Measurements from ENCODE around the gene EHD4. TPM values are rescaled to one million over a fixed set of nuclear protein-coding genes. Genes with fewer than 3 reads are reported as not detected.
A peak's percentile ranks its signal among the peaks of the same experiment; 100 is the strongest.

Gene EHD4
- total RNA-seq, 1 experiment from 2014 or later, result 20.8 TPM

DNA sequence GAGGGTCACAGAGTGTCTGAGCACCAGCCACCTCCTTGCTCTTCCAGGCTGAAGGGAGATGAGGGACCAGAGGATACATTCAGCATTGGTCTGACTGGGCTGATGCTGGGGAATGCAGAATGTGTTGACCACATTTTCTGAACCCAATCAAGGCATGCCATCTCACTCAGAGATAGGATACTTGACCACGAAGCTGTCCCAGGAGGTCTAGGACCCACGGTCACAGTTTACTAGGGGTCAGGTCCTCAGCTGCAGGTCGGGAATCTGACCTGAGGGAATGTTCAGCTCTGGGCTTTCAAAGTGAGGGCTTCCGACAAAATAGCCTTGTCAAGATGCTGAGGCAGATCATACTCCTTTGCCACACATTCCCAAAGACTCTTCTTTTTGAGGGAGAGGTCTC is 28.9 kb upstream of the EHD4 start:
- H3K27ac ChIP-seq, result no peak overlapping the region
- no peaks in the 10 kb centered on the region for H3K4me1 ChIP-seq
- no peak overlapping the region for H3K4me3 ChIP-seq
- H3K9me3 ChIP-seq (replicated peaks), result no peaks in the 10 kb centered on the region
- H3K27me3 ChIP-seq, result peaks cover 3% of the 10 kb centered on the region; the same call in 1 of the 2 replicates
- no peak for DNase-seq
- H3K36me3 ChIP-seq, result no peaks in the 10 kb centered on the region

DNA sequence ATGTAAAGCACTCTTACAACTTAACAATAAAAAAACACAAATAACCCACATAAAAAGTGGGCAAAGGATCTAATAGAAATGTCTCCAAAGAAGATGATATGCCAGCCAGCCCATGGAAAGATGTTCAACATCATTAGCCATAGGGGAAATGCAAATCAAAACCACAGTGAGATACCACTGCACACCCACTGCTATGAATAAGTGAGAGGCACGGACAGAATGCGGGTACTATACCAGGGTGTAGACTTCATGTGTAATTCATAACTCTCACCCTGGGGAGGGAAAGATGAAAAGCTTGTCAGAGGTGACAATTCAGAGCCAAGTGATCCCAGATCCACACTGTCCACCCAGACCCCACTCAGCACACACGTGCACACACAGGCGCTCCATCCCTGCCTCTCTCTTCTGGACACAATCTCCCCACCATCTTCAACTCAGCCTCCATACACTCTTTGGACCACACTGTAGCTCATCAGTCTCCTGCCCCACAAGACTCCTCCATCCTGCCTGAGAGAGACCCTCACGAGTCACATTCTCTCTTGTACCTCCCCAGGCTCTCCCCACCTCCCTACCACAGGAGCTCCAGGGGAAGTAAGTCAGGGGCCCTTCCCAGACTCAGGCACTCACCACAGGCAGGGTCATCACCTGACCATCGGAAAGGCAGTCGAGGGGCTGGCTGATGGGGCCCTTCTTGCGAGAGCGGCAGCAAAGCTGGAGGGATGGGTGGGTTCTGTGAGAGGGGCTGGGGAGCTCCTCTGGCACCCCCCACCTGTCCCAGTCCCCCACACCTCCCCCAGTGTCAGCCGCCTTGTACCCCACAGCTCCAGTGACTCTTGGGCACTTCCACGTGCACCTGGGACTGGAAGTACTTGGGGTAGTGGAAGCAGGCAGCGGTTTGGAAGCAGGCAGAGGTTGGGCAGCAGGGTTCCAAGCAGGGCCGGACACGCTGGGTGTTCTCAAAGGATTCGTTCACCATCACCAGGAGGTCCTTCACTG is 27.2 kb upstream of the EHD4 start:
- H3K27me3 ChIP-seq, result peaks cover 3% of the 10 kb centered on the region; the same call in 1 of the 2 replicates
- no peaks in the 10 kb centered on the region for H3K9me3 ChIP-seq (replicated peaks)
- DNase-seq, result no peak

DNA sequence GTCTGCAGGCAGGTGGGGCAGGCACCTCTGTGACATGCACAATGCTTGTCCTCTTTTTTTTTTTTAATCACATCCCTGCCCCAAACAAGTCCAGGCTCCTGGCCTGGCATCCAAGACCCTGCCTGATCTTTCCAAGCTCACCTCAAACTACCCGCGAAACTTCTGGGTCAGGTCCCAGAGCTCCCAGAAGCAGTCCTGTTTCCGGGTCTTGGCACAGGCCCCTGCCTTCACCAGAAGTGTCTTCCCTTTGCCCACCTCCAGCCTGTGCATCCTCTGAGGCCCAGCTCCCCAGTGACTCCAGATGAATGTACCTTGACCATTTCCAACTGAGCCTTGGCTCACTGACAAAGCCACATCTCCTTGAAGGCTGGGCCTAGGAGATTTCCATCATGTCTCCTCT is 25.5 kb upstream of the EHD4 start:
- Histone ChIP-seq H3K4me3 (no peak overlapping the region), H3K27ac (no peak overlapping the region), H3K27me3 (peaks cover 3% of the 10 kb centered on the region; the same call in 1 of the 2 replicates), H3K9me3 (replicated peaks) (no peaks in the 10 kb centered on the region), H3K4me1 (peaks cover 4% of the 10 kb centered on the region; the same call in 1 of the 2 replicates), H3K36me3 (no peaks in the 10 kb centered on the region)
- no peak for DNase-seq

More for the DNA sequence above, 27.2 kb upstream of the EHD4 start:
- Histone ChIP-seq H3K27ac (no peak overlapping the region), H3K4me1 (no peaks in the 10 kb centered on the region), H3K4me3 (no peak overlapping the region), H3K36me3 (no peaks in the 10 kb centered on the region)

DNA sequence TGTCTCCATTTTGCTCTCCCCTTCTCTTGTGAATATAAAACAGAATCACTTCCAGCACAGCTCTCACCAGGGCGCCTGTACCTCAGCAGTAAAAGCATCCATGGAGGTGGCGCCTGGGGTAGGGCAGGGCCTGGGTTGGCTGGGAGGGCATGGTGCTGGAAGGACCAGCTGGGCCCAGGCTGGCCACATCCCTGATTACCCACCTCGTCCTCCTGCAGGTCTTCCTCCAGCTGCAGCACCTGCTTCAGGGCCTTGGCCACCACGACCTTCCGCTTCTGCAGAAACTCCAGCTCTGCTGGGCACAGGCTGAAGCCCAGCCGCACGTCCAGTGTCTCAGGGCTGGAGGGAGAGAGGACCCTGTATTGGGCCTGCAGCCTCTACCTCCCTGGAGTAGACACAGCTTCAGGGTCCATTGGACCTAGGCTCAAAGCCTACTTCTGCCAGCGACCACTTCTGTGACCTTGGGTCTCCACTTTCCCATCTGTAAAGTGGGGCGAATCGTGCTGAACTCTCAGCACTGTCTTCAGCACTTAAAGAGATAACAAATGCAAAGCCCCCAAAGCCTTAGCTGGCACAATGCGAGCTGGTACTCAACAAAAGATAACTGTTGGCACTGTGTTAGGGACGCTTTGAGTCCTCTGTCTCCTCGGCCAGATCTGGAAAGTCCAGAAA is 24.7 kb upstream of the EHD4 start:
- Histone ChIP-seq H3K4me3 (no peak overlapping the region), H3K27ac (no peak overlapping the region), H3K9me3 (replicated peaks) (no peaks in the 10 kb centered on the region), H3K27me3 (peaks cover 3% of the 10 kb centered on the region; the same call in 1 of the 2 replicates), H3K4me1 (peaks cover 4% of the 10 kb centered on the region; the same call in 1 of the 2 replicates), H3K36me3 (no peaks in the 10 kb centered on the region)
- no peak for DNase-seq

DNA sequence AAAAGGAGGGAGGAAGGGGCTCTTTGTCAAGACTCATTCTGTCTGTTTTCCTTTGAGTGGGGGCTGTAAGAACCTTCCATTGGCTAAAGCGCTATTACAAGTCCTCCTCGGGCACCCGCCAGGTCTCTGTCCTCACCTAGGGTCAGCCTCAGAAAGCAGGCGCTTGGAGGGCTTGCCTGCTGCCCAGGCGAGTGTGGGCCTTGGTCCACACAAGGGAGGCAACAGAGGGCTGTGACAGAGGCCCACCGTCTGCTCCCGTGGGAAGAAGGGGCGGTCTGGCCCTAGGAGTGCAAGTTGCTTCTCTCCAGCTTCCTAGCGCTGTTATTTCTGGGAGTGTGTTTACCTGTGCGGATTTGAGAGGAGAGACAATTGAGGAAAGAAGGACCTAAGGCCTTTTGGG is 24.0 kb upstream of the EHD4 start:
- DNase-seq, result no peak

DNA sequence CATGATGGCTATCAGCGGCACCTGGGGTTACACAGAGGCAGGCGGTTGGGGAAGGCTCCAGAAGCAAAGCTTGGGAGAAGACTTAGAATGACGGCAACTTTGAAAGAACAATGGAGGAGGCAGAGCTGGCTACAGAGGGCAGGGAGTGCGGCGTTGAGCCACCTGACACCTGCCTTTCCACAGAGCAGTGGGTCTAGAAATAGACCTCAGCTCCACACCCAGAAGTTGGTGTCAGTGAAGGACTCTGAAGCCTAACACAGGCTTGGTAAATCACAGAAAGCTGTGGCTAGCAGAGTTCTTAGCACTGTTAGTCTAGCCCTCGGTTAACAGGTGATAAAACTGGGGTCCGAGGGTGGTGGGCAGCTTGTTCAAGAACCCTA is 23.1 kb upstream of the EHD4 start:
- Histone ChIP-seq H3K9me3 (replicated peaks) (no peaks in the 10 kb centered on the region), H3K4me3 (no peak overlapping the region), H3K27me3 (no peaks in the 10 kb centered on the region), H3K36me3 (no peaks in the 10 kb centered on the region), H3K4me1 (peaks cover 4% of the 10 kb centered on the region; the same call in 1 of the 2 replicates), H3K27ac (no peak overlapping the region)
- DNase-seq, result no peak

More for the DNA sequence above, 24.0 kb upstream of the EHD4 start:
- H3K4me1 ChIP-seq, result peaks cover 4% of the 10 kb centered on the region; the same call in 1 of the 2 replicates
- no peaks in the 10 kb centered on the region for H3K9me3 ChIP-seq (replicated peaks)
- no peaks in the 10 kb centered on the region for H3K36me3 ChIP-seq
- H3K27me3 ChIP-seq, result peaks cover 3% of the 10 kb centered on the region; the same call in 1 of the 2 replicates
- H3K27ac ChIP-seq, result no peak overlapping the region
- H3K4me3 ChIP-seq, result no peak overlapping the region

DNA sequence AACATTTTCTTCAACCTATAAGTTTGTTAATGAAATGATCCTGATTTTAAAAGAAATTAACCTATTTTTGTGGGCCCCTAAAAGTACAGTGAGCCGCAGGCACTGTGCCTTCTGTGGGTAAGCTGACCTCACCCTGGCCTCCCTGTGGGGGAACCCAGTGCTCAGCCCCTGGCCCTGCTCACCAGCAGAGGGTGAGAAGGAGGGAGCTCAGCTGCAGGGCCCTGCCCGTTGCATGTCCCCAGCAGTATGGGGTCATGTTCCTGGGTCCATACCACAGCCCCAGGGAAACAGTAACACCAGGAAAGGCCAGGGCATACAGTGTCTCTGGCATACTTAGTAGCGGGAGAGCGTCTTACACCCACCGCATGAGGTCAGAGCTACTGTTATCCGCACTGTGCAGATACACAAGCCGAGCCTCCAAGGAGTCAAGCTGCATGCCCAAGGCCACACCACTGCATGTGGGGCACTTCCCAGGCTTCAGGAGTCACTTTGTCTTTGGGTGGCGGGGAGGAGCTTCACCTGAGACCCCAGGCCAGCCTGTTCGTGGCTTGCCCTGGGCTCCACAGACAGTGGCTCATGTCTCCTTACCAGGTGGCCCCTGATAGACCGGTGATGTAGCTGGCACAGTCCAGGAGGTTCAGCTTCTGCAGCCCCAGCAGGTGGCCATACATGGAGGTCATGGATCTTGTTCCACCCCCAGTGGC is 22.6 kb upstream of the EHD4 start:
- Histone ChIP-seq H3K27me3 (no peaks in the 10 kb centered on the region), H3K4me1 (peaks cover 4% of the 10 kb centered on the region; the same call in 1 of the 2 replicates), H3K9me3 (replicated peaks) (no peaks in the 10 kb centered on the region), H3K4me3 (no peak overlapping the region), H3K27ac (no peak overlapping the region), H3K36me3 (no peaks in the 10 kb centered on the region)
- DNase-seq, result no peak

DNA sequence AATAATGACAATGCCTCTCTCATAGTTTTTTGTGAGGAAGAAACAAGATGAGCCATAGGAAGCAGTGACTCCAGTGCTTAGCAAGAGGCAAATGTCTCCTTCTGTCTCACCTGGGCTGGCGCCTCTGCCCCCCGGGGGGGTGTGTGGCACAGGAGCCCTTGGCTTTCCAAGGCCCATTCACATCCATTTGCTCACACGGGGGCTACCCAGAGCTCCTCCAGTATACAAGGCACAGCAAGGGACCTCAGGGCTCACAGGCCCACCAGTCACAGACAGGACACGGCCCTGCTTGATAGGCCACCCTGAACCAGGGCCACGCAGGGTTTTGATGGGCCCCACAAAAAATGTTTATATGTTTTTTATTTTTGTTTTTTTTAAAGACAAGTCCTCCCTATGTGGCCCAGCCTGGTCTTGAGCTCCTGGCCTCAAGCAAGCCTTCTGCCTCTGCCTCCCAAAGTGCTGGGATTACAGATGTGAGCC is 21.9 kb upstream of the EHD4 start:
- Histone ChIP-seq H3K36me3 (no peaks in the 10 kb centered on the region), H3K27me3 (no peaks in the 10 kb centered on the region), H3K9me3 (replicated peaks) (no peaks in the 10 kb centered on the region), H3K4me1 (peaks cover 4% of the 10 kb centered on the region; the same call in 1 of the 2 replicates), H3K27ac (no peak overlapping the region), H3K4me3 (no peak overlapping the region)
- no peak for DNase-seq

DNA sequence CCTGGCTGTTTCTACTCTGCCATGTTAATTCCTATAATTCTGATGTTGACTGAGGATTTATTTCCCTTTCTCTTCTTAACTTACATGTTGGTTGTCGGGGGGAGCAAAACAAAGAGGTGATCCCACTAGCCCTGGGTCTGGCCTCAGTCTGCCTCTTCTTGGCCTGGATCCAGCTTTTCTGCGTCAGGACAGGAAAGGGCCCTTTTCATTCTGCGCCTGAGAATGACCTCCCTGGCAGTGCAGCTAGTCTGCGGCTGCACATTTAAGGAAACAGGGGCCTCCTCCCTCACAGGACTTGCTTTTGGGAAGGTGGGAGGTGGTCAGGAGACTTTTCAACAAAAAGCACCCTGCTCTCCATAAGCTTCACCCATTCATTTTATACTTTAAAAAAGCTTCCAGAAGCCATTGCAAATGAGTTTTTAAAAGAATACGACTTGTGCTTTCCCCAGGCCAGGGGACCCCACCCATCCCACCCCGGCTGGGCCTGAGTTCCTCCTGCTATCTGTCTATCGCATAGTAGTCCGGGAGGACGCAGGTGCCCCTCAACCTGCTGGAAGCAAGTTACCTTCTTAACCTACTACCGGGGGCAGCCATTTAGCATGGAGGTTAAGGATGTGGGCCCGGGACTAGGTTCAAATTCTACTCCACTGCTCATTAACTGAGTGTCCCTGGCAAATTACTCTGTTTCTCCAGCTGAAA is 21.3 kb upstream of the EHD4 start:
- Histone ChIP-seq H3K27me3 (no peaks in the 10 kb centered on the region), H3K4me3 (no peak overlapping the region), H3K9me3 (replicated peaks) (no peaks in the 10 kb centered on the region), H3K36me3 (no peaks in the 10 kb centered on the region), H3K4me1 (peaks cover 4% of the 10 kb centered on the region; the same call in 1 of the 2 replicates), H3K27ac (no peak overlapping the region)
- peak; percentile 22 to 44 for DNase-seq

DNA sequence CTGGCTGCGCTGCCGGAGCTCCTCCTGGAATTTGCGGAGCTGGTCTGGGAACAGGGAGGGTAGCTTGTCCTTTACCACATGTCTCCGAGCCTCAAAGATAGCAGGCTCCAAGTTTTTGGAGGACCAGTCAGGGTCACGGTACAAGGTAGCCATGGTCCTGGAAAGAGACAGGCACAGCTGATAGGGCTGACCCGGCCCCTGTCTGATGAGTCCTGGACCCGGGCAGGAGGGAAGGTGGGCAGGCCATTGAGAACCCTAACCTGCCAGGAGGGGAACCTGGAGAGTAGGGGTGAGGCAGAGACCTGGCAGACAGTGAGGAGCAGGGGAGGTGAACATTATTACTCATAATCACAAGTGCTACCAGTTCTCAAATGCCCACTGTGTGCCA is 20.4 kb upstream of the EHD4 start:
- Histone ChIP-seq H3K27ac (no peak overlapping the region), H3K36me3 (no peaks in the 10 kb centered on the region), H3K27me3 (no peaks in the 10 kb centered on the region), H3K9me3 (replicated peaks) (no peaks in the 10 kb centered on the region), H3K4me1 (peaks cover 4% of the 10 kb centered on the region; the same call in 1 of the 2 replicates), H3K4me3 (no peak overlapping the region)
- no peak for DNase-seq

DNA sequence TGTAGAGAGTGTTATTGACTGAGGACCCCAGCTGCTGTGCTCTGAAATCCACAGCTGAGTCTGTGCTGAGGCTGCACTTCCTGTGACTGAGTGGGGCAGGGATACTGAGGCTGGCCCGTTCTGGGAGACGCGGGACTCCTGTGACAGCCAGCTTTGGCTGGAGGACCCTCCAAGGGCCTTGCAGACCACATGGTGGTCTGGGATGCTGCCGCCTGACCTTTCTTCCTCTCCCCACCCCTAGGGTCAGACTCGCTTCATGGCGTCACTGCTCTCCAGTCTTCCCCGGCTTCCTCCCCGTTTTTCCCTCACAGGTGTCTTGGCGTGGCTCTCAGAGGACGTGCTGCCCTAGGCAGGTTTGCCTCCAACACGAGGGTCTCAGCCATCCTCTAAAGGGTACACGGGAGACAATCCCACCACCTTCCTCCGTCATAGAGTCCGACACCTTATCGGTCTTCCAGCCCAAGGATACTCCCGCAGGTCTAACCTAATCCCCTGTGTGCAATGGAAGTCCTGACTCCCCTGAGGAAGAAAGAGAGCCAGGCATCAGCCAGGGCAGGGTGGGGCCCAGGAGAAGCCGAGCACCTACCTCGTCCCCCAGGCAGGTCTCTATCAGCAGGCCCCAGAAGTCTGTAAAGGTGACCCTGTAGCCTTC is 19.9 kb upstream of the EHD4 start:
- DNase-seq, result no peak
- peaks cover 4% of the 10 kb centered on the region; the same call in 1 of the 2 replicates for H3K4me1 ChIP-seq
- H3K27me3 ChIP-seq, result no peaks in the 10 kb centered on the region
- H3K27ac ChIP-seq, result no peak overlapping the region
- no peaks in the 10 kb centered on the region for H3K36me3 ChIP-seq
- no peaks in the 10 kb centered on the region for H3K9me3 ChIP-seq (replicated peaks)
- H3K4me3 ChIP-seq, result no peak overlapping the region

DNA sequence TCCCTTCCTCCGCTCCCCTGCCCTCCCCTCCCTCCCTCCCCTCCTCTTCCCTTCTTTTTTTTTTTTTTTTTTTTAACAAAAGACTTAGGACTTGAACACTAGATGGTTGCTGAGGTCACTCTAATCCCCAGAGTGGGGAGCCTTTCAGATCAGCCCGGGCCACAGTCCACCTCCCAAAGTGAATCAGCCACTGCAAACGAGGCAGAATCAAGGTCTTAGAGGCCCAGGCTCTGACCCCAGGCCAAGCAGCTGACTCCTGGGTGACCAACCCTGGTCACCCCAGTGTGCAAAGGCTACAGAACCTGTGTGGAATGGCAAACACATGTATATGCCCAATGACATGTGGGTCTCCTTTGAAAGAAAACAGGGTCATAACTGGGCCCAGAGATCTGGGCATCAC is 18.3 kb upstream of the EHD4 start:
- Histone ChIP-seq H3K4me1 (peaks cover 4% of the 10 kb centered on the region; the same call in 1 of the 2 replicates), H3K36me3 (no peaks in the 10 kb centered on the region), H3K9me3 (replicated peaks) (no peaks in the 10 kb centered on the region), H3K4me3 (no peak overlapping the region), H3K27ac (no peak overlapping the region), H3K27me3 (no peaks in the 10 kb centered on the region)
- no peak for DNase-seq

DNA sequence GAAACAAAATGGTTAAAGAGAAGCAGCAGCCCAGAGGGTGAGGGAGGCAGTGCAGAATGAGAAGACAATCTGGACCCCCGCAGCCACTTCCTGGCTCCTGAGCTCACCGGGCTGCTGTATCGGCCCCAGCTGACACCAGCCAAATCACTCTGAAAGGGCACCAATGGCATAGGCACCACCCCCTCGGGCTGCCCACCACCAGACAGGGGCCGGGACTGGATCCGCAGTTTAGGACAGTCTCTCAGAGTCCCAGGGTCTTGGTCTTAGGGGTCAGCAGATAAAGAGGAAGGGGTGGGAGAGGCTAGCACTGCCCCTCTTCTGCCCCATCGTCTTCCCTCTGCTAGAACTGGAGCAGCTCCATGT is 17.9 kb upstream of the EHD4 start:
- H3K27ac ChIP-seq, result no peak overlapping the region
- H3K27me3 ChIP-seq, result no peaks in the 10 kb centered on the region
- H3K36me3 ChIP-seq, result no peaks in the 10 kb centered on the region
- no peaks in the 10 kb centered on the region for H3K9me3 ChIP-seq (replicated peaks)
- no peak for DNase-seq
- no peak overlapping the region for H3K4me3 ChIP-seq
- peaks cover 4% of the 10 kb centered on the region; the same call in 1 of the 2 replicates for H3K4me1 ChIP-seq

Measured in SJCRH30 (cell line).